MM.1S (cell line): ENCODE results near the gene CNOT4.

Source experiments
- DNase-seq: peaks from one replicate; pipeline ENCODE4 v3.0.0-alpha.2; 2015
- H2AFZ ChIP-seq: fragments of 300-600 bp; sonication (generic); 2 replicates; pipeline ENCODE4 v1.6.0; 2016; ENCODE audit warnings: antibody characterized with exemption, low read length
- H3F3A ChIP-seq: fragments of 300-600 bp; sonication (generic); 2 replicates; pipeline ENCODE4 v1.6.1; 2016; ENCODE audit warnings: mild to moderate bottlenecking, antibody characterized with exemption, low read length, moderate library complexity, mixed read lengths; ENCODE audit not compliant: insufficient read depth
- H3K27ac ChIP-seq: fragments of 300-600 bp; sonication (generic); 2 replicates; pipeline ENCODE4 v1.5.1; 2016; ENCODE audit warnings: mild to moderate bottlenecking, low read length
- H3K27me3 ChIP-seq: fragments of 300-600 bp; sonication (generic); replicated peaks from 2 replicates; pipeline ENCODE4 v1.6.0; 2016; ENCODE audit warnings: low read length; ENCODE audit not compliant: insufficient read depth
- H3K36me3 ChIP-seq: fragments of 300-600 bp; sonication (generic); replicated peaks from 2 replicates; pipeline ENCODE4 v1.6.1; 2016; ENCODE audit warnings: mild to moderate bottlenecking, low read length, mixed read lengths; ENCODE audit not compliant: insufficient read depth
- H3K4me1 ChIP-seq: fragments of 300-600 bp; sonication (generic); 2 replicates; pipeline ENCODE4 v1.6.1; 2016; ENCODE audit warnings: low read length, mixed read lengths
- H3K4me2 ChIP-seq: fragments of 300-600 bp; sonication (generic); 2 replicates; pipeline ENCODE4 v1.6.0; 2016; ENCODE audit warnings: low read depth, low read length
- H3K4me3 ChIP-seq: fragments of 300-600 bp; sonication (generic); 2 replicates; pipeline ENCODE4 v1.5.1; 2016; ENCODE audit warnings: low read length, mixed read lengths
- H3K79me2 ChIP-seq: fragments of 300-600 bp; sonication (generic); 2 replicates; pipeline ENCODE4 v1.6.1; 2016; ENCODE audit warnings: mixed run types, low read length, mixed read lengths
- H3K9ac ChIP-seq: fragments of 300-600 bp; sonication (generic); 2 replicates; pipeline ENCODE4 v1.6.1; 2016; ENCODE audit warnings: low read length, mixed read lengths
- H3K9me2 ChIP-seq: fragments of 300-600 bp; sonication (generic); replicated peaks from 2 replicates; pipeline ENCODE4 v1.6.1; 2016; ENCODE audit warnings: mild to moderate bottlenecking, low read length, mixed read lengths; ENCODE audit not compliant: insufficient read depth
- H3K9me3 ChIP-seq: fragments of 300-600 bp; sonication (generic); replicated peaks from 2 replicates; pipeline ENCODE4 v1.6.1; 2016; ENCODE audit warnings: mild to moderate bottlenecking, low read length, mixed read lengths; ENCODE audit not compliant: insufficient read depth
- H4K20me1 ChIP-seq: fragments of 300-600 bp; sonication (generic); 2 replicates; pipeline ENCODE4 v1.6.1; 2016; ENCODE audit warnings: mild to moderate bottlenecking, low read length, moderate library complexity, mixed read lengths; ENCODE audit not compliant: insufficient read depth
- CTCF ChIP-seq: fragments of 300-600 bp; sonication (generic); IDR thresholded peaks from 2 replicates; pipeline ENCODE4 v1.5.1; 2016; ENCODE audit warnings: antibody characterized with exemption, low read length, mixed read lengths
- EZH2 ChIP-seq: fragments of 300-600 bp; sonication (generic); optimal IDR thresholded peaks from 2 replicates; pipeline ENCODE3; 2017; ENCODE audit warnings: low read depth, mild to moderate bottlenecking, antibody characterized with exemption, low read length, mixed read lengths
- EZH2phosphoT487 ChIP-seq: fragments of 300-600 bp; sonication (generic); IDR thresholded peaks from 2 replicates; pipeline ENCODE4 v1.6.1; 2018; ENCODE audit warnings: antibody characterized with exemption, low read length

CNOT4 gene

GRCh38 chr7:135493362-135493761 is 16.5 kb downstream of the CNOT4 start:
- no peak overlapping the region for H2AFZ ChIP-seq
- no peak for DNase-seq
- peaks cover 95% of the 10 kb centered on the region for H3K79me2 ChIP-seq
- H3K27ac ChIP-seq: no peak overlapping the region
- H3K4me2 ChIP-seq: no peak overlapping the region
- H3K27me3 ChIP-seq: no peaks in the 10 kb centered on the region
- H3K36me3 ChIP-seq: no peaks in the 10 kb centered on the region
- H4K20me1 ChIP-seq: peaks cover 23% of the 10 kb centered on the region
- peaks cover 3% of the 10 kb centered on the region; the same call in 1 of the 2 replicates for H3K4me1 ChIP-seq
- H3K4me3 ChIP-seq: no peak overlapping the region
- H3F3A ChIP-seq: no peaks in the 10 kb centered on the region
- H3K9ac ChIP-seq: no peak overlapping the region
- TF ChIP-seq CTCF (no peak), EZH2phosphoT487 (no peak), EZH2 (no peak)
- H3K9me2 ChIP-seq: no peaks in the 10 kb centered on the region
- H3K9me3 ChIP-seq: no peaks in the 10 kb centered on the region

- H3K9ac ChIP-seq: no peak overlapping the region
- TF ChIP-seq EZH2 (no peak), CTCF (no peak), EZH2phosphoT487 (no peak)
- no peaks in the 10 kb centered on the region for H3K27me3 ChIP-seq
- H2AFZ ChIP-seq: no peak overlapping the region
- H3K9me2 ChIP-seq: no peaks in the 10 kb centered on the region
- no peaks in the 10 kb centered on the region for H3K9me3 ChIP-seq
- H3F3A ChIP-seq: no peaks in the 10 kb centered on the region
- H3K27ac ChIP-seq: no peak overlapping the region
- no peak for DNase-seq
- no peaks in the 10 kb centered on the region for H3K4me1 ChIP-seq
- H3K4me2 ChIP-seq: no peak overlapping the region
- peaks cover 19% of the 10 kb centered on the region for H4K20me1 ChIP-seq
- H3K4me3 ChIP-seq: no peak overlapping the region
- no peaks in the 10 kb centered on the region for H3K36me3 ChIP-seq
- peaks cover 95% of the 10 kb centered on the region for H3K79me2 ChIP-seq
Observed at GRCh38 chr7:135492151-135492550, 17.8 kb downstream of the CNOT4 start.

GRCh38 chr7:135490783-135491182 is 19.1 kb downstream of the CNOT4 start:
- Histone ChIP-seq H3F3A (no peaks in the 10 kb centered on the region), H3K4me1 (no peaks in the 10 kb centered on the region), H3K27me3 (no peaks in the 10 kb centered on the region), H3K36me3 (no peaks in the 10 kb centered on the region), H3K9me3 (no peaks in the 10 kb centered on the region), H3K4me2 (no peak overlapping the region), H2AFZ (no peak overlapping the region), H3K27ac (no peak overlapping the region), H3K9me2 (no peaks in the 10 kb centered on the region), H3K79me2 (peaks cover 95% of the 10 kb centered on the region), H3K4me3 (no peak overlapping the region), H3K9ac (no peak overlapping the region), H4K20me1 (peaks cover 15% of the 10 kb centered on the region; the same call in 1 of the 2 replicates)
- no peak for DNase-seq
- TF ChIP-seq EZH2 (no peak), EZH2phosphoT487 (no peak), CTCF (no peak)
